NCI-H226 (cell line): ENCODE results near the gene UPF2.

Experiments
- DNase-seq: peaks from one replicate; pipeline ENCODE4 v3.0.0-alpha.2; 2015

Gene UPF2

GRCh38 chr10:11961771-11962170 lies 80.8 kb downstream of the UPF2 start:
- no peak for DNase-seq

- DNase-seq = no peak
These were observed 82.6 kb downstream of the UPF2 start for GRCh38 chr10:11959966-11960365.

DNA sequence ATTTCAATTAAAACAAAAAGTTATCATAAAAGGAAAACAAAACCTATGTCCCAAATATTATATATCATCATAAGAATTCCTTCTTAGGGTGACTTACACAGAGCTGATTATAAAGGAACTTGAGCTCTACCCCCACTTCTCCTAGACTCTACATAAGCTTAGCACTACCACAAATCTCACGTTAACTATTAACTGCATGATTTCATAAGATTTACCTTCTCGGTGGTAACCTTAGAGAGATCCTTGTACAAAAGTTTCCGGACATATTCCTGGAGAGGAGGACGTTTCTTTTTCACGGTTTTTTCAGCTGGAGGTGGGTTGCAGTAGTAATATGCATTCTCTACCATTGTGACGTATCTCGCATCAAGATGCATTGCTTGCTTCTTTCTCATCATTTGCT lies 83.7 kb downstream of the UPF2 start:
- DNase-seq = no peak

DNA sequence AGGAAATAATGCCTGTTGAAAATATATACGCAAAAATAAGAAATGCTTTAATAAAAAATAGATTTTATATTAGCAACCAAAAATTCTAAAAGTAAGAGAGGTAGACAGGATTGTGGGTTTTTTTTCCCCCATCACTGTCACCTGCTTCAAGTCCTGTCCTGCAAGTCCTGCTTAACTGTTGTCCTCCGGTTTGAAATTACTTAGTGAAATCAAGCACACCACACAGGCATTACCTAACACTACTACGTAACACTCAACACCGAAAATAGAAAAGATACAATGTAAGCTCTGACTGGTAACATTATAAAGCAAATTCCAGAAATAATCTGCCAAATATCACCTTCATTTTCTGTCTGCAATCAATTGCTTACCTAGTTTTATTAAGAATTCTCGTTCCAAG lies 90.9 kb downstream of the UPF2 start:
- no peak for DNase-seq

DNA sequence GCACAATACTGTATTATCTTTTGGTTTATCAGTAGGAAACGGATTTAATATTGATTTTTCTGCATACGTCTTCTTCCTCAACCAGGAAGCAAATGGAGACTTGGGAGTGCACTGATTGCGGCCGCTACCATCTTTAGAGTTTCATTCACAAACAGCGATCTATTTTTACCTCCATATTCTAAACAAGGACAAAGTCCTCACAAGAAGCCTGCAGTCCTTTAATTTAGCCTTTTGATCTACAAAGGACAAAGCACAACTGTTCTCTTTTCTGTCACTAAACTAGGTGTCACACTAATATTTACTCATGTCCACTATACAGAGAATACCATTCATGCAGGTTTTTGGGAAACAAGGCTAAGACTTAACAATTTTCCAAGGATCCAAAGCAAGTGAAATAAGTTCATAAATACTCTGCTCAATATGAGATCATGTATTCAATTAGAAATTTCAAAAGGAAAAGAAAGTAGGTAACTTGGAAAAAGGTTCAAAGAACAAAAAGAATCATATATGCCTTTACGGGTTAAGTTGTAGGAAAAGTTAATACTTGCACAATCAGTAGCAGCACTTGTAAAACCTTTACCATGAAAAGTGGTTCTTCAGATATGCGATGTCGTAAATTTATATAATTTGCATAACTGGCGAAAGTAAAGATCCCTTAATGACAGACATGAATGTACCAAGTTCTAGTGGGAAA lies 92.1 kb downstream of the UPF2 start:
- DNase-seq = no peak

GRCh38 chr10:11949152-11949551 lies 93.5 kb downstream of the UPF2 start:
- DNase-seq = no peak

DNA sequence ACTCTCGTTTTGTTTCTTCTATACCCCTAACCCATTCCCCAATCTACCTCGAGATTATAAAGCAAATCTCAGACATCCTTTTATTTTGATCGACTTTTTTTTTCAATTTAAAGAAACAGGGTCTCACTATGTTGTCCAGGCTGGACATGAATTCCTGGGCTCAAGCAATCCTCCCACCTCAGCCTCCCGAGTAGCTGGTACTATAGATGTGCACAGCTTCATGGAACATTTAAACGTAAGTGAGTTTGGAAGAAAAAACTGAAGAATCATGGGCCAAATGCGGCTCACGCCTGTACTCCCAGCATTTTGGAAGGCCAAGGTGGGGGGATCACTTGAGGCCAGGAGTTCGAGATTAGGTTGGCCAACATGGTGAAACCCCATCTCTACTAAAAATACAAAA lies 96.0 kb downstream of the UPF2 start:
- no peak for DNase-seq

- DNase-seq = no peak
These were observed 106.0 kb downstream of the UPF2 start for GRCh38 chr10:11936389-11937152.

- DNase-seq = no peak
These were observed 108.3 kb downstream of the UPF2 start for GRCh38 chr10:11934262-11934661.

DNA sequence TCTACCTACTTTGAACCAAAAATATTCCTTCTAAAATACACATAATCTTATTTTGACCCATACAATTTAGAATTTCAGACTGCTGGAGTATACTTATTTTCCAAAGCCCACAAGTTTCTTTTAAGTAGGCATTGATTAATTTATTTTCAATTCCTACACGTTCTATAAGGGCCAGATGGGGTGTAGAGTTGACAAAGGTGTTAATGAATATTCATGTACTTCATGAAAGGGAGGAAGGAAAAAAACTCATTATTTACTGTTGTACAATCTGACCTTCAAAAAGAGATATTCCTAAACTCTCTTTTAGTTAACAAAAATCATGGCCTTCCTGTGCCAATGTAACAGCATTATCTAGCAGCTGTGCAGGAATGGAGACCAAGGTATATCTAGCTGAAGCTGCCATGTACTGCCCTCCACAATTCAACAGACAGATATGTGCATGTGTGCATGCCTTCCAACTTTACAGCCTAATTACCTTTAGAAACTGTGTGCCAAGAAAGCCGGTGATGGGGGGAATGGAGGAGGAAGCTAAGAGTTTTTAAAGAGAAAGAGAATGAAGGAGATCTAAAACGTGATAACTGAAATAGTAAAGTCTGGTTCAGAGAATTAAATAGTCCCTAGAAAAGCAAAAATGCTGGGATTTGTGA lies 108.9 kb downstream of the UPF2 start:
- DNase-seq = no peak

DNA sequence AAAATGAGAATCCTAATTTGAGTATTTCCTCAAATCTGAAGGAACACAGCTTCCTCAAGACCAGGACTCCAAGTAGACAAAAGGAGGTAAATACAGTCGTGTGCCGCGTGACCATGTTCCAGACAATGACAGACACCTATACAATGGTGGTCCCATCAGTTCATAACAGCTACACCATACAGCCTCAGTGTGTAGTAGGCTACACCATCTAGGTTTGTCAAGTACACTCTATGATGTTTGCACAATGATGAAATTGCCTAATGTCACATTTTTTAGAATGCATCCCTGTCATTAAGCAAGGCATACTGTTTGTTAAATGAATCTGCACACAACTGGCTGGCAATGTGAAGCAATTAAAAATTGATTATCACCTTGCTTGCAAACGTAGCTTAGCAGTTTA lies 111.6 kb downstream of the UPF2 start:
- no peak for DNase-seq

GRCh38 chr10:11930312-11930978 lies 112.2 kb downstream of the UPF2 start:
- DNase-seq = no peak

DNA sequence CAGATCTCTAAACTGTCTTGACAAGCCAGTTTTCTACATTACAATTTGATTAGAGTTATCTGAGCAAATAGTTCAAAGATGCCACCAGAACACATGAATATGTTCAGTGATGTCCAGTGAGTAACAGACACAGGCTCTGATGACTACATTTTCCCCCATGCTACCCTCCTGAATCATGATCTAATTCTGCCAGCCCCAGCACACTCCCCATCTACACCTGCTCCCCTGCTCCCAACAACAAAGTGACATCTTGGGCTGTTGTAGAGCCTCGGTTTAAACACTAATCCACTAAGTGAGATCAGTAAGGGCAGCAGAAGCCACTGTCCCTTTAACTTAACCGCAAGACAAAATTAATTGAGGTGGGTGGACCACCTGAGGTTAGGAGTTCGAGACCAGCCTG lies 114.9 kb downstream of the UPF2 start:
- DNase-seq = no peak

DNA sequence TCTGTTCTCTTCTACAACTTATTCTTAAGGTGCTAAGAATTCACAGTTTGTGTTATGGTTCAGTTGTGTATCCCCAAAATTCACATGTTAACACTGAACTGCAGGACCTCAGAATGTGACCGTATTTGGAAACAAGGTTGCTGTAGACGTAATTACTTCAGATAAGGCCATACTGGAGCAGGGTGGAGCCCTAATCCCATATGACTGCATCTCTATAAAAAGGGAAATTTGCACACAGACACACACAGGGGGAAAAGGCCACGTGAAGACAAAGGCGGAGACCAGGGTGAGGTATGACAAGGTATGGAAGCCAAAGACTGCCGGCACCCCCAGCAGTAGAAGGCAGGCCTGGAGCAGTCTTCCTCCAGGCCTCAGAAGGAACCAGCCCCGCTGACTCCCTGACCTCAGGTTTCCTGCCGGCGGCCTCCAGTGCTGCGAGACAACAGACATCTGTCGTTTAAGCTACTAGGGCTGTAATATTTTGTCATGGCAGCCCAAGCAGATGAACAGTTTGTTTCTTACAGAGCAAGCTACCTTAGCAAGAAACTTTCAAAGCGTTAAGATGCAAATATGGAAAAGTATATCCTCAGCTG lies 120.7 kb downstream of the UPF2 start:
- no peak for DNase-seq

DNA sequence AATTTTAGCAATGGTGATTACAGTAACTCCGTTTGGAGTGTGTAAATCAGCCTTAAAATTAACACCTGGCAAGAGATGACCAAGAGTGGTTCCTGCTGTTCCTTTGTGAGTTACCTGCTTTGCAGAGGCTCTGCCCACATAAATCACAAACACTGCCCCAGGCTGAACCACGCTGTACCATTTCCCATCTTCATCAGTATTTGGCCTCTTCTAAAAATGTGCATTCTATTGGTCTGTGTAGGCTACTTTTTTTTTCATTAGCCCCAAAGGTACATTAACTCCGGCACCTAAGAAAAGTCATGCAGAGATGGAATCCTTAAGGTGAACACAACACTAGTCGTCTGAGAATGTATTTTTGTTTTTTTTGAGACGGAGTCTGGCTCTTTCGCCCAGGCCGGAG lies 123.3 kb downstream of the UPF2 start:
- no peak for DNase-seq

DNA sequence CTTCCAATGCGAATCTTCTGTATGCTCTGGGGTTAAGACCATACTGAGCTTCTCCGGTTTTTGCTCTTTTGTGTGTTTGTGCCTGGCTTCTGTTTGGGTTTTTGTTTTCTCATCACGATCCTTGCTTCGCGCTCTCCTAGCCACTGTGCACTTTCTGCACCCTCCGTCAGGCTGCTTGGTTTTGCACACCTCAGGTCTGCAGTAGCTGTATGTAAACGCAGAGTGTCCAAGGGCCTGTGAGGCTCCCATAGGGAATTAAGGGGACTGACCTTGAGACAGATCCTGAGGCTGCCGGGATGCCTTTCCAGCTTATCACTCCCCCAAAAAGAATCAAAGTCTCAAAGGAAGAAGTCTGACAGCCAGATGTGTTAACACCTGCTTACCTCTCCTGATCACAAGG lies 124.2 kb downstream of the UPF2 start:
- DNase-seq = no peak

GRCh38 chr10:11913079-11913641 lies 129.4 kb downstream of the UPF2 start:
- no peak for DNase-seq

DNA sequence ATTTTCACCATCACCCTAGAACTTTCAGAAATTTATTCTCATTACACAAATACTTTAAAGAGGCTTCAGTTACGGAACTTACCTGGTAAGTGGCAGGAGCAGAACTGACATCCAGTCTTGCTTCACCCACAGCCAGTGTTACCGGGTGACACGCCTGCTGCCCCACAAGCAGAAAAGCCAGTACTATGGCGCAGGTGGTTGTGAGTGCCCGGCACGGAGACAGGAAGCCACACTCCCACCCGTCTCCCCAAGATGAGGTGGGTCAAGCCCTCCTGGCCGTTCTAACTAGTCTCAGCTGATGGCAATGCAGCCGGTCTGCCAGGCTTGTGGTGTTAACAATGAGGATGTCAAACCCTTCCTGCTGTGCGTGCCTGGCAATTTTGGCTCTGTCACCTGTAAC lies 132.5 kb downstream of the UPF2 start:
- DNase-seq = no peak

GRCh38 chr10:11909618-11910017 lies 133.0 kb downstream of the UPF2 start:
- no peak for DNase-seq

DNA sequence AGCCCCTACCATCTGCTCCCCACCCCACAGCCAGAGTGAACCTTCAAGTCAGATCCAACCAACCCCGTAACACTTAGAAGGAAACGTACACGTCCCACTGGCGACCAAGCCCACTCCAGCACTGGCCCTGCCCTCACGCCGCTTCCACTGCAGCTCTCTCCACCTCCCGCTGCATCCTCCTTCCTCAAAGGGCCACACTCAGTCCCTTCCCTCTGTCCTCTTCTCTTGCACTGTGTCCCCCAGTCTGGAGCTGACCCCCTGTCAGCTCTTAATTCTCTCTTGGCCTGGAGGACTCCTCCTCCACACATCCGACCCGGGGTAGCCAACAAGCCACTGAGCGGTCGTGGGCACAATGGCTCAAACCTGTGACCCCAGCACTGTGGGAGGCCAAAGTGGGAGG lies 133.6 kb downstream of the UPF2 start:
- DNase-seq = no peak

- DNase-seq = no peak
These were observed 134.1 kb downstream of the UPF2 start for GRCh38 chr10:11908536-11908935.

DNA sequence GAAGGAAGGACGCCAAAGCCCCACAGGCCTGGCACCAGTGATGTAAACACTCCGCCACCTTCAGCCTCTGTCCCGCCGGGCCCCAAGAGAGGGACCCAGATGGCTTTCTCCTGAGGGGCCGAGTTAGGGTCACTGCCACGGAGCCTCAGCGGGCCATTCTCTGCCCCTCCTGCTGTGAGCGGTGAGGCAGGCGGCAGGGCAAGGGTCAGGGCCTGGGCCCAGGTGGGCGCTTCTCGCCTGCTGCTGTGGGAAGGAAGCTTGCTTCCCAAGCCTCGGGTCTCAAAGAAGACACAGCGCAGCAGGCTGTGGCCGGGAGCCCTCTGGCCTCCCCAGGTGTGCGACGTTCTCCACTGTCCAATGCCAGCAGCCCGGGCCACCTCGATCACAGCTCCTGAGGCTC lies 134.7 kb downstream of the UPF2 start:
- DNase-seq = no peak

- DNase-seq = no peak
These were observed 135.9 kb downstream of the UPF2 start for GRCh38 chr10:11906714-11907113.
